Activated CD8-positive, alpha-beta T cell treated with anti-CD3 and anti-CD28 coated beads for 36 hours (primary cell): Measurements from ENCODE around the gene DDX1. TPM values are rescaled to one million over a fixed set of nuclear protein-coding genes. Genes with fewer than 3 reads are reported as not detected.
A peak's percentile ranks its signal among the peaks of the same experiment; 100 is the strongest.

Experiments used
- ATAC-seq: fragments of 200-7000 bp; cut with Tn5 transposase; one replicate; pipeline ENCODE4 v1.10.0; 2021; ENCODE audit warnings: mild to moderate bottlenecking, moderate library complexity
- CTCF ChIA-PET: fragments of 350-600 bp; sonication (Branson Sonifier 250); formaldehyde crosslinking; loops from one replicate; lab custom pipeline; 2021; ENCODE audit warnings: antibody characterized with exemption; lab: Charles Lee
- POLR2A ChIA-PET: fragments of 350-600 bp; sonication (Branson Sonifier 250); formaldehyde crosslinking; loops from one replicate; lab custom pipeline; 2021; ENCODE audit warnings: antibody characterized with exemption; lab: Charles Lee
- DNase-seq: peaks from one replicate; pipeline ENCODE4 v3.0.0-alpha.2; 2020
- H3K27ac Mint-ChIP-seq: one replicate; pipeline ENCODE4 v1.8.0; 2021; ENCODE audit warnings: mild to moderate bottlenecking, mixed read lengths
- H3K27me3 Mint-ChIP-seq: one replicate; pipeline ENCODE4 v1.8.0; 2021; ENCODE audit warnings: mixed read lengths
- H3K36me3 Mint-ChIP-seq: one replicate; pipeline ENCODE4 v1.8.0; 2021; ENCODE audit warnings: low read depth, mixed read lengths
- H3K4me1 Mint-ChIP-seq: one replicate; pipeline ENCODE4 v1.8.0; 2021; ENCODE audit warnings: low read depth, mixed read lengths
- H3K4me3 Mint-ChIP-seq: one replicate; pipeline ENCODE4 v1.8.0; 2021; ENCODE audit warnings: mild to moderate bottlenecking, moderate library complexity, mixed read lengths
- H3K9me3 Mint-ChIP-seq: one replicate; pipeline ENCODE4 v1.8.0; 2021; ENCODE audit warnings: mixed read lengths
- CTCF ChIP-seq: fragments of 200-600 bp; IDR thresholded peaks from one replicate; pipeline ENCODE4 v1.8.0; 2022; ENCODE audit warnings: antibody characterized with exemption, mild to moderate bottlenecking
- intact Hi-C: fragments of 100-400 bp; cut with micrococcal nuclease; formaldehyde crosslinking; loops from one replicate; pipeline ENCODE4 v1.10.0; 2022
- total RNA-seq, 2 experiments: library from RNA; stranded (reverse); gene quantifications; one replicate each; pipeline ENCODE4 v1.2.3, GENCODE V29; 2021

DDX1 gene
- total RNA-seq, 2 experiments from 2014 or later: 90.3 to 92.5 TPM

- ChIA-PET POLR2A (interaction anchor here (1.2 kb wide), 1 partner anchor 9 kb away, joined by 3 read pairs; no protein-coding TSS in a partner anchor), CTCF (interaction anchor here (3.6 kb wide), 1 partner anchor 16 kb away, joined by 13 read pairs; no protein-coding TSS in a partner anchor)
- no peak for TF ChIP-seq CTCF
- H3K27ac Mint-ChIP-seq: peak overlapping the region; percentile 69
- ATAC-seq: no peak
- H3K9me3 Mint-ChIP-seq: no peaks in the 10 kb centered on the region
- no peak for DNase-seq
- H3K4me1 Mint-ChIP-seq: peaks cover 36% of the 10 kb centered on the region
- intact Hi-C loops: no loop called here
- peak overlapping the region; percentile 86 for H3K4me3 Mint-ChIP-seq
- H3K36me3 Mint-ChIP-seq: peaks cover 42% of the 10 kb centered on the region
- no peaks in the 10 kb centered on the region for H3K27me3 Mint-ChIP-seq
Observed at GRCh38 chr2:15593327-15593705, 1.6 kb downstream of the DDX1 start.

GRCh38 chr2:15594291-15595256, 2.9 kb downstream of the DDX1 start:
- H3K36me3 Mint-ChIP-seq: peaks cover 41% of the 10 kb centered on the region
- DNase-seq: no peak
- H3K27ac Mint-ChIP-seq: no peak overlapping the region
- no peaks in the 10 kb centered on the region for H3K9me3 Mint-ChIP-seq
- intact Hi-C loops: no loop called here
- CTCF ChIA-PET: interaction anchor here (3.6 kb wide), 1 partner anchor 17 kb away, joined by 13 read pairs; no protein-coding TSS in a partner anchor
- H3K27me3 Mint-ChIP-seq: no peaks in the 10 kb centered on the region
- peaks cover 34% of the 10 kb centered on the region for H3K4me1 Mint-ChIP-seq
- TF ChIP-seq CTCF: no peak
- ATAC-seq: no peak
- no peak overlapping the region for H3K4me3 Mint-ChIP-seq
- POLR2A ChIA-PET: interaction anchor here (0.6 to 1.2 kb wide), 2 partner anchors 8 to 1066 kb away, joined by 3 read pairs; no protein-coding TSS in a partner anchor

- ATAC-seq (no peak), DNase-seq (no peak)
- H3K36me3 Mint-ChIP-seq: peaks cover 45% of the 10 kb centered on the region
- no peaks in the 10 kb centered on the region for H3K27me3 Mint-ChIP-seq
- intact Hi-C loops: no loop called here
- POLR2A ChIA-PET: no interaction called here
- TF ChIP-seq CTCF: no peak
- H3K27ac Mint-ChIP-seq: no peak overlapping the region
- CTCF ChIA-PET: interaction anchor here (0.7 to 3.6 kb wide), 3 partner anchors 18 to 49 kb away, joined by 3 to 13 read pairs (median 4); no protein-coding TSS in a partner anchor
- H3K4me1 Mint-ChIP-seq: peaks cover 34% of the 10 kb centered on the region
- no peak overlapping the region for H3K4me3 Mint-ChIP-seq
- no peaks in the 10 kb centered on the region for H3K9me3 Mint-ChIP-seq
Observed at GRCh38 chr2:15595342-15595905, 3.8 kb downstream of the DDX1 start.

GRCh38 chr2:15595936-15596335, 4.3 kb downstream of the DDX1 start:
- no peak overlapping the region for H3K4me3 Mint-ChIP-seq
- no peaks in the 10 kb centered on the region for H3K9me3 Mint-ChIP-seq
- ATAC-seq: no peak
- ChIA-PET POLR2A (no interaction called here), CTCF (interaction anchor here (0.7 to 3.6 kb wide), 3 partner anchors 19 to 49 kb away, joined by 3 to 13 read pairs (median 4); no protein-coding TSS in a partner anchor)
- no peak overlapping the region for H3K27ac Mint-ChIP-seq
- intact Hi-C loops: no loop called here
- DNase-seq: no peak
- H3K4me1 Mint-ChIP-seq: peaks cover 33% of the 10 kb centered on the region
- H3K27me3 Mint-ChIP-seq: no peaks in the 10 kb centered on the region
- peaks cover 48% of the 10 kb centered on the region for H3K36me3 Mint-ChIP-seq
- TF ChIP-seq CTCF: no peak
